ENCODE results near the gene NSG2. TPM values are rescaled to one million over a fixed set of nuclear protein-coding genes. Genes with fewer than 3 reads are reported as not detected.

The NSG2 gene
- total and polyA plus RNA-seq, 2 of the 4 experiments (the other 2 are of a cell fraction) = not detected

- Histone ChIP-seq H3K27me3 (ENCODE audit: control insufficient read depth, insufficient read depth, low read length) (no peaks in the 10 kb centered on the region), H2AFZ (replicated peaks; ENCODE audit: low read length, poor library complexity) (no peak overlapping the region), H3K9me3 (ENCODE audit: control insufficient read depth, insufficient read depth, low read length) (peaks cover 5% of the 10 kb centered on the region; the same call in 1 of the 2 replicates), H3K56ac (ENCODE audit: extremely low read depth, insufficient read depth, low read length) (no peak overlapping the region), H3K4me2 (ENCODE audit: low read depth, low read length) (no peak overlapping the region), H4K91ac (ENCODE audit: insufficient read depth, low read depth, low read length) (no peak overlapping the region), H3K9me1 (ENCODE audit: insufficient read depth, low read length) (no peaks in the 10 kb centered on the region), H3K79me1 (ENCODE audit: low read depth in 1 of 2, low read length in 2 of 2) (no peaks in the 10 kb centered on the region), H3K9ac (ENCODE audit: low read depth, low read length) (no peak overlapping the region), H3K4me3 (ENCODE audit: insufficient read depth, low read depth, low read length) (no peak overlapping the region), H2AK9ac (replicated peaks; ENCODE audit: low read depth, low read length, poor library complexity) (no peak overlapping the region), H3K27ac (ENCODE audit: insufficient read depth, low read length) (no peak overlapping the region), H2BK120ac (ENCODE audit: low read depth, low read length) (no peak overlapping the region), H3K4ac (ENCODE audit: low read depth, low read length) (no peak overlapping the region), H2AK5ac (ENCODE audit: low read depth, low read length) (no peak overlapping the region), H4K20me1 (ENCODE audit: insufficient read depth, low read length) (no peaks in the 10 kb centered on the region), H2BK20ac (ENCODE audit: low read depth, low read length) (no peak overlapping the region), H3K36me3 (ENCODE audit: control insufficient read depth, insufficient read depth, low read length) (no peaks in the 10 kb centered on the region), H2BK5ac (ENCODE audit: low read depth, low read length, poor library complexity, severe bottlenecking) (no peak overlapping the region), H3K23ac (ENCODE audit: low read depth, low read length) (no peak overlapping the region), H4K8ac (ENCODE audit: low read depth in 2 of 2, low read length in 2 of 2) (no peak overlapping the region), H3K18ac (ENCODE audit: low read depth, low read length) (no peak overlapping the region), H4K5ac (ENCODE audit: low read depth, low read length) (no peak overlapping the region), H2BK15ac (ENCODE audit: low read depth, low read length) (no peak overlapping the region), H3K4me1 (ENCODE audit: control insufficient read depth, insufficient read depth, low read length) (no peaks in the 10 kb centered on the region), H3K14ac (replicated peaks; ENCODE audit: low read depth, low read length) (no peak overlapping the region)
- intact Hi-C loops (cut with micrococcal nuclease) (no loop called here), dilution Hi-C loops (cut with HindIII; ENCODE audit: low sequenced_read_pairs, unreplicated experiment) (no loop called here), in situ Hi-C loops (cut with MboI; ENCODE audit: low sequenced_read_pairs) (no loop called here)
- DNase-seq (no peak), ATAC-seq (ENCODE audit: low read depth) (no peak)
- POLR2A ChIA-PET (ENCODE audit: unreplicated experiment) = no interaction called here
- CTCF ChIA-PET = no interaction called here
- 68% methylated on average over 7 of the region's 12 CpGs; no CpG with 5 or more reads in 1 of the 2 experiments for WGBS, 2 experiments (ENCODE audit: extremely low coverage in 2 of 2, insufficient read length in 1 of 2)
- TF ChIP-seq RFX5 (IDR thresholded peaks at IDR 0.05; ENCODE audit: low read depth, low read length) = no peak
- no peak for TF ChIP-seq CEBPB (IDR thresholded peaks at IDR 0.05; ENCODE audit: low read depth, low read length)
- TF ChIP-seq RCOR1 (IDR thresholded peaks at IDR 0.05; ENCODE audit: insufficient replicate concordance, low read length) = no peak
- no peak for TF ChIP-seq BHLHE40 (IDR thresholded peaks at IDR 0.05; ENCODE audit: low read depth, low read length)
- TF ChIP-seq FOS (IDR thresholded peaks at IDR 0.05; ENCODE audit: low read depth, low read length) = no peak
- no peak for TF ChIP-seq POLR2A (IDR thresholded peaks at IDR 0.05; ENCODE audit: low read depth, low read length)
- no peak for TF ChIP-seq MAFK (IDR thresholded peaks at IDR 0.05; ENCODE audit: low read depth, low read length)
- no peak for TF ChIP-seq NFE2L2 (IDR thresholded peaks at IDR 0.05; ENCODE audit: low read depth, low read length)
- TF ChIP-seq USF2 (IDR thresholded peaks at IDR 0.05; ENCODE audit: low read depth, low read length) = no peak
- no peak for TF ChIP-seq CHD1 (IDR thresholded peaks at IDR 0.05; ENCODE audit: low read depth, low read length)
- no peak for TF ChIP-seq CTCF (conservative IDR thresholded peaks at IDR 0.05; ENCODE audit: low read depth, low read length)
- TF ChIP-seq ELK1 (IDR thresholded peaks at IDR 0.05; ENCODE audit: borderline replicate concordance, low read depth, low read length) = no peak
- no peak for TF ChIP-seq RAD21 (IDR thresholded peaks at IDR 0.05; ENCODE audit: low read length)
- TF ChIP-seq MAZ (IDR thresholded peaks at IDR 0.05; ENCODE audit: borderline replicate concordance, low read depth, low read length) = no peak
- no peak for TF ChIP-seq SMC3 (IDR thresholded peaks at IDR 0.05; ENCODE audit: low read depth, low read length)
- no peak for TF ChIP-seq MXI1 (IDR thresholded peaks at IDR 0.05; ENCODE audit: borderline replicate concordance, low read depth, low read length)
- BruUV-seq (replicated peaks) = no TSS peak
Observed at GRCh38 chr5:174083056-174083827, 37.7 kb downstream of the NSG2 start.
